Endothelial cell of hepatic sinusoid (primary cell): ENCODE data around the gene SFXN2.
"Not testable (repeated sequence)": the region's sequence is repeated elsewhere in the genome, so short reads cannot be mapped to it uniquely, and the experiment has no call there.

Experiments
- in situ Hi-C: cut with HindIII; loops from 2 replicates; pipeline ENCODE4 v1.10.0; 2017; ENCODE audit warnings: low sequenced_read_pairs

Gene SFXN2

GRCh38 chr10:102744374-102745051, 30.1 kb downstream of the SFXN2 start:
- in situ Hi-C loops: loop anchor here (5.0 to 25.0 kb wide), 2 partner anchors 77 to 318 kb away; no protein-coding TSS in a partner anchor

GRCh38 chr10:102745157-102745556, 30.7 kb downstream of the SFXN2 start:
- in situ Hi-C loops: loop anchor here (25.0 kb wide), 1 partner anchor 317 kb away; no protein-coding TSS in a partner anchor

- in situ Hi-C loops: no loop called here
Measured at GRCh38 chr10:102752266-102752930, 38.0 kb downstream of the SFXN2 start.

GRCh38 chr10:102752934-102753664, 38.7 kb downstream of the SFXN2 start:
- in situ Hi-C loops: no loop called here

- in situ Hi-C loops: no loop called here
Measured at GRCh38 chr10:102753718-102754117, 39.3 kb downstream of the SFXN2 start.

GRCh38 chr10:102757323-102757722, 42.9 kb downstream of the SFXN2 start:
- in situ Hi-C loops: no loop called here

GRCh38 chr10:102758240-102758932, 44.0 kb downstream of the SFXN2 start:
- in situ Hi-C loops: no loop called here

GRCh38 chr10:102758933-102759262, 44.5 kb downstream of the SFXN2 start:
- in situ Hi-C loops: not testable (repeated sequence)

GRCh38 chr10:102759497-102760210, 45.2 kb downstream of the SFXN2 start:
- in situ Hi-C loops: no loop called here

- in situ Hi-C loops: no loop called here
Measured at GRCh38 chr10:102761981-102762380, 47.5 kb downstream of the SFXN2 start.

GRCh38 chr10:102762401-102763015, 48.1 kb downstream of the SFXN2 start:
- in situ Hi-C loops: no loop called here

- in situ Hi-C loops: no loop called here
Measured at GRCh38 chr10:102763037-102763607, 48.7 kb downstream of the SFXN2 start.

GRCh38 chr10:102764470-102765161, 50.2 kb downstream of the SFXN2 start:
- in situ Hi-C loops: no loop called here

- in situ Hi-C loops: no loop called here
Measured at GRCh38 chr10:102765336-102765735, 50.9 kb downstream of the SFXN2 start.

GRCh38 chr10:102767428-102768160, 53.2 kb downstream of the SFXN2 start:
- in situ Hi-C loops: no loop called here

GRCh38 chr10:102769375-102770107, 55.1 kb downstream of the SFXN2 start:
- in situ Hi-C loops: no loop called here

GRCh38 chr10:102770108-102770482, 55.7 kb downstream of the SFXN2 start:
- in situ Hi-C loops: no loop called here

GRCh38 chr10:102770792-102771191, 56.4 kb downstream of the SFXN2 start:
- in situ Hi-C loops: no loop called here
